Nephron progenitor cell (in vitro differentiated cells): ENCODE measurements around the gene ASAP2.

Experiments
- DNase-seq: peaks from one replicate; pipeline ENCODE4 v3.0.0; 2021
- H3K27ac Mint-ChIP-seq: 2 replicates; pipeline ENCODE4 v1.8.0; 2021; ENCODE audit warnings: mild to moderate bottlenecking, moderate library complexity, mixed read lengths
- H3K27me3 Mint-ChIP-seq: 2 replicates; pipeline ENCODE4 v1.8.0; 2021; ENCODE audit warnings: mild to moderate bottlenecking, low read depth, mixed read lengths; ENCODE audit not compliant: poor library complexity
- H3K36me3 Mint-ChIP-seq: 2 replicates; pipeline ENCODE4 v1.8.0; 2021; ENCODE audit warnings: low read depth, mixed read lengths
- H3K4me1 Mint-ChIP-seq: 2 replicates; pipeline ENCODE4 v1.8.0; 2021; ENCODE audit warnings: mixed read lengths
- H3K4me3 Mint-ChIP-seq: 2 replicates; pipeline ENCODE4 v1.8.0; 2021; ENCODE audit warnings: mild to moderate bottlenecking, moderate library complexity, mixed read lengths
- H3K9me3 Mint-ChIP-seq: 2 replicates; pipeline ENCODE4 v1.8.0; 2021; ENCODE audit warnings: mild to moderate bottlenecking, moderate library complexity, mixed read lengths
- CTCF ChIP-seq: fragments of 200-600 bp; sonication (generic); IDR thresholded peaks from 2 replicates; pipeline ENCODE4 v1.5.0; 2021; ENCODE audit warnings: antibody characterized with exemption

The ASAP2 gene

DNA sequence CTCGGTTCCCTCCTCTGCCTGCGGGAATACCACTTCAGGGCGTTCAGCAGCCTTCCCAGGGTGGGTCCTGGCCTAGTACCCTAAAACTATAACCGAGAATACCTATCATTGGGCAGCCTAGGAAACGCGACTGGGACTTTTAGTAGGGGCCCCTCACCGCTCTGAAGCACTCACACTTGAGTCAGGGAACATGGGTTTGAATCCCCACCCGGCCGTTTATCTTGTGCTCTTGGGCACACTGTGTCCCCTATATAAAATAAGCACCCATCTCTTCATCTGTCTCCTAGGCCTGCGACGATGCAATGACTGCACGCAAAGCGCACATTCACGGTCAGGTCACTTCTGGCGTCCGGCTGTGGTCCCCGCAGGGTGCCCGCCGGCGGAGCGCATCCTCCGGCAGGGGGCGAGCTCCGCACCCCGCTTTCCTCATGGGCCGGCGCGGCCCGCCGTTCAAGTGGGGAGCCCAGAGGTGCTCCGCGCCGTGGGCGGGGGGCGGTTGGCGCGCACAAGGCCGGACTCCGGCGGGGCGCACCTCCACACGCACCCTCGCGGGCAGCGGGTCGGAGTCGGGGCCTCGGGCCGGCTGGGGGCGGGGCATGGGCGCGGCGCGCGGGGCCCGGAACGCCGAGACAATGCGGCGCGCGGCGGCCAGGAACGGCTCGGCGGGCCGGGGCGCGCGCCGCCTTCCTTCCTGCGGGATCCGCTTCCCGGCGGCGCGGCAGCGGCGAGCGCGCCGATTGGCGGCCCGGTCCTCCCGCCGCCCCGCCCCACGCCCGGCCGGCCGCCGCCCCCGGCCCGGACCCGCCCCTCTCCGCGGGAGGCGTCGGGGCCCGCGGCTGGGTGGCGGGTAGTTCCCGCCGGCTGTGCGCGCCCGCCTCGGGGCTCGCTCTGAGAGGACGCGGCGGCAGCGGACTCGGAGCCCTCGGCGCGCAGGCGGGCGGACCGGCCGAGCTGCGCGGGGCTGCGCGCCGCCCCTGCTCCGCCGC lies at the start of gene ASAP2:
Gene ASAP2 (plus strand): TSS at position 850 of the 986 bp plus-strand sequence. CDS start 293 bp downstream, outside the sequence.
- peaks cover 41% of the 10 kb centered on the region for H3K4me1 Mint-ChIP-seq
- peak; percentile 82 for DNase-seq
- peak within 1 kb of the TSS; percentile 91 for H3K4me3 Mint-ChIP-seq
- peak; percentile 59 for TF ChIP-seq CTCF
- peaks cover 9% of the 10 kb centered on the region for H3K27me3 Mint-ChIP-seq
- no peaks in the 10 kb centered on the region for H3K9me3 Mint-ChIP-seq
- H3K36me3 Mint-ChIP-seq: peaks cover 7% of the 10 kb centered on the region
- H3K27ac Mint-ChIP-seq: no peak within 1 kb of the TSS

DNA sequence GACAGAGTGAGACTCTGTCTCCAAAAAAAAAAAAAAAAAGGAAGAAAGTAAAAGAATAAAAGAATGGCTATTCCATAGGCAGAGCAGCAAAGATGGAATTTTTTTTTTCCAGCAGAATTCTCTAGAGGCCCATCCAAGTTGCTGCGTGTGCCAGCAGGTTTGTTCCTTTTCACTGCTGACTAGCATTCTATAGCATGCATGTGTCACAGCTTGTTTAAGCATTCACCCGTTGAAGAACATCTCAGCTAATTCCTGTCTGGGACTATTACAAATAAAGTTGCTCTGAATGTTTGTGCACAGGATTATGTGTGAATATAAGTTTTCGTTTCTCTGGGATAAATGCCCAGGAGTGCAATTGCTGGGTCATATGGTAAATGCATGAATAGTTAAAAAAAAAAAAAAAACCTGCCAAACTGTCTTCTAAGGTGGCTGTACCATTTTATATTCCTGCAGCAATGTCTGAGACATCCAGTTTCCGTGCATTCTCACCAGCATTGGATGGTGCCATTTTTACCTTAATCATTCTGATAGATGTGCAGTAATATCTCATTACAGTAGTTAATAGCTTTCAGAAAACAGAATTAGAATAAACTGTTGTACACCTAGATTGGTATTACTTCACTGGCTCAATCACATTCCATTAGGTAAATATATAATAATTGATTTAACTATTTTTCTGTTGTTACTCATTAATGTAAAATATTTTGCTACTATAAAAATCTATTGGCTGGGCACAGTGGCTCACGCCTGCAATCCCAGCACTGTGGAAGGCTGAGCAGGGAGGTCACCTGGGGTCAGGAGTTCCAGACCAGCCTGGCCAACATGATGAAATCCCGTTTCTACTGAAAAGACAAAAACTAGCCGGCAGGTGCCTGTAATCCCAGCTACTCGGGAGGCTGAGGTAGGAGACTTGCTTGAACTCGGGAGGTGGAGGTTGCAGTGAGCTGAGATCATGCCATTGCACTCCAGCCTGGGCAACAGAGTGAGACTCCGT lies 47.5 kb upstream of the ASAP2 start:
- H3K4me1 Mint-ChIP-seq: peaks cover 20% of the 10 kb centered on the region
- TF ChIP-seq CTCF: no peak
- H3K27me3 Mint-ChIP-seq: peaks cover 18% of the 10 kb centered on the region
- peaks cover 5% of the 10 kb centered on the region for H3K9me3 Mint-ChIP-seq
- H3K4me3 Mint-ChIP-seq: no peak overlapping the region
- H3K27ac Mint-ChIP-seq: no peak overlapping the region
- no peak for DNase-seq
- H3K36me3 Mint-ChIP-seq: no peaks in the 10 kb centered on the region

- no peak overlapping the region for H3K27ac Mint-ChIP-seq
- H3K4me1 Mint-ChIP-seq: peaks cover 22% of the 10 kb centered on the region
- peaks cover 11% of the 10 kb centered on the region for H3K27me3 Mint-ChIP-seq
- H3K4me3 Mint-ChIP-seq: no peak overlapping the region
- TF ChIP-seq CTCF: no peak
- DNase-seq: no peak
- H3K36me3 Mint-ChIP-seq: no peaks in the 10 kb centered on the region
- no peaks in the 10 kb centered on the region for H3K9me3 Mint-ChIP-seq
Observed at GRCh38 chr2:9160732-9161131, 45.9 kb upstream of the ASAP2 start.

DNA sequence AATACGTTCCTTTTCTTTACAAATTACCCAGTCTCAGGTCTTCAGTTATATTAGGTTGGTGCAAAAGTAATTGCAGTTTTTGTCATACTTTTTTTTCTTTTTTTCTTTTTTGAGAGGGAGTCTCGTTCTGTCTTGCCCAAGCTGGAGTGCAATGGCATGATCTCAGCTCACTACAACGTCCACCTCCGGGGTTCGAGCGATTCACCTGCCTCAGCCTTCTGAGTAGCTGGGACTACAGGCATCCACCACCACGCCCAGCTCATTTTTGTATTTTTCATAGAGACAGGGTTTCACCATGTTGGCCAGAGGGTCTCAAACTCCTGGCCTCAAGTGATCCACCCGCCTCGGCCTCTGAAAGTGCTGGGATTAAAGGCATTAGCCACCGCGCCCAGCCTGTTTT lies 43.8 kb upstream of the ASAP2 start:
- Mint-ChIP-seq H3K27ac (no peak overlapping the region), H3K4me1 (peaks cover 25% of the 10 kb centered on the region)
- no peak for TF ChIP-seq CTCF

DNA sequence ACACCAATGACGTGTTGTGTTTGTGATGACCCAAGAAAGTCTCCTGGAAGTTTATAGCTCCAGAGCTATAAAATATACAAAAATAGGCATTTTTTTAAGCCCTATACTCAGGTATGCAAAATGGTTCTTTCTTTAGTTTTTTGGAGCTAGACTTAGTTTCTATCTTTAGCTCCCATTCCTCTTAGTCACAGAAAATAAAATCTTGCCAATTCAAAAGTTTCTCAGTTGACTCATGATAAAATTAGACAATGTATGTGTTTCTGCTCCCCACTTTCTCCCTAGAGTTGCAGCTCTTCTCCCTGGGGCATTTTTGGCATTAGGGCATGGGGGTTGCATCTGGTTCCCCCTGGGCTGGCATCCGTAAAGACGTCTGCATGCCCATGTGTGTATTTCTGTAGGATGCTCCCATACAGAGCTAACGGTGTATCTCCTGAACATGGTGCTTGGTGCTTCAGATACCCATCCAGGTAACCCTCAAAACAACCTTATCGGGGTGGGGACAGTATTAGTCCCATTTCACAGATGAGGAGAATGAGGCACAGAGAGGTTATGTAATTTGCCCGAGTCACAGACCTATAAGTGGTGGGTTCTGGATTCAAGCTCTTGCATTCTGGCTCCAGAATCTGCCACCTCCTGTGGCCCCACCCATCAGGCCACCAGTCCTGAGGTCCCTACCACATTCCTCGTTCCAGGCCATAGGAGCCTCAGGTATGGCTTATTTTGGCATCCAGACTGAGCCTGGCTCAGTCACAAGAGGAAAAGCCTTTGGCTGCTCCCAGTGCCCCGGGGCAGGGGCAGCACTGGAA lies 43.1 kb upstream of the ASAP2 start:
- DNase-seq: no peak
- H3K27me3 Mint-ChIP-seq: peaks cover 5% of the 10 kb centered on the region
- peaks cover 32% of the 10 kb centered on the region for H3K4me1 Mint-ChIP-seq
- no peak for TF ChIP-seq CTCF
- no peaks in the 10 kb centered on the region for H3K9me3 Mint-ChIP-seq
- no peaks in the 10 kb centered on the region for H3K36me3 Mint-ChIP-seq
- no peak overlapping the region for H3K27ac Mint-ChIP-seq
- no peak overlapping the region for H3K4me3 Mint-ChIP-seq

More for the DNA sequence above, 43.8 kb upstream of the ASAP2 start:
- DNase-seq: no peak
- Mint-ChIP-seq H3K36me3 (no peaks in the 10 kb centered on the region), H3K9me3 (no peaks in the 10 kb centered on the region), H3K4me3 (no peak overlapping the region), H3K27me3 (peaks cover 5% of the 10 kb centered on the region)
